Activated naive CD8-positive, alpha-beta T cell treated with anti-CD3 and anti-CD28 coated beads, Interleukin-2, amount 10 ng/mL, durations not matched to agents 7 days and 5 days (primary cell): ENCODE results near the gene KIAA0232. TPM values are rescaled to one million over a fixed set of nuclear protein-coding genes. Genes with fewer than 3 reads are reported as not detected.

ENCODE experiments used
- ATAC-seq: fragments of 150-1000 bp; cut with Tn5 transposase; one replicate; pipeline ENCODE4 v1.10.0; 2021; ENCODE audit warnings: low read depth, moderate library complexity
- POLR2A ChIA-PET: fragments of 350-600 bp; sonication (Branson Sonifier 250); formaldehyde crosslinking; loops from one replicate; lab custom pipeline; 2021; ENCODE audit warnings: antibody characterized with exemption; lab: Charles Lee
- DNase-seq: peaks from one replicate; pipeline ENCODE4 v3.0.0; 2021
- H3K27ac Mint-ChIP-seq: one replicate; pipeline ENCODE4 v1.8.0; 2022; ENCODE audit warnings: mild to moderate bottlenecking, mixed read lengths
- H3K27me3 Mint-ChIP-seq: one replicate; pipeline ENCODE4 v1.8.0; 2022; ENCODE audit warnings: mild to moderate bottlenecking, moderate library complexity, mixed read lengths
- H3K36me3 Mint-ChIP-seq: one replicate; pipeline ENCODE4 v1.8.0; 2021; ENCODE audit warnings: mild to moderate bottlenecking, mixed read lengths
- H3K4me1 Mint-ChIP-seq: one replicate; pipeline ENCODE4 v1.8.0; 2021; ENCODE audit warnings: mixed read lengths
- H3K4me3 Mint-ChIP-seq: one replicate; pipeline ENCODE4 v1.8.0; 2022; ENCODE audit warnings: mild to moderate bottlenecking, moderate library complexity, mixed read lengths
- H3K9me3 Mint-ChIP-seq: one replicate; pipeline ENCODE4 v1.8.0; 2021; ENCODE audit warnings: mixed read lengths
- total RNA-seq, 2 experiments: library from RNA; stranded (reverse); gene quantifications; one replicate each; pipeline ENCODE4 v1.2.3, GENCODE V29; 2021

KIAA0232 gene
- total RNA-seq, 2 experiments from 2014 or later, result 21.5 to 23.9 TPM

- no peak for DNase-seq
- Mint-ChIP-seq H3K36me3 (no peaks in the 10 kb centered on the region), H3K27me3 (no peaks in the 10 kb centered on the region), H3K4me1 (peaks cover 31% of the 10 kb centered on the region), H3K4me3 (no peak overlapping the region), H3K27ac (no peak overlapping the region), H3K9me3 (no peaks in the 10 kb centered on the region)
- no peak for ATAC-seq
- POLR2A ChIA-PET, result interaction anchor here (0.9 to 1.4 kb wide), 2 partner anchors 10 to 295 kb away, joined by 3 to 4 read pairs; partner anchors contain the start of genes GRPEL1 and KIAA0232
Observed at GRCh38 chr4:6772223-6772928, 10.2 kb upstream of the KIAA0232 start.

- POLR2A ChIA-PET, result no interaction called here
- Mint-ChIP-seq H3K9me3 (no peaks in the 10 kb centered on the region), H3K36me3 (no peaks in the 10 kb centered on the region), H3K4me1 (peaks cover 38% of the 10 kb centered on the region), H3K4me3 (no peak overlapping the region), H3K27me3 (no peaks in the 10 kb centered on the region), H3K27ac (no peak overlapping the region)
- ATAC-seq, result no peak
- no peak for DNase-seq
Observed at GRCh38 chr4:6773106-6773505, 9.4 kb upstream of the KIAA0232 start.

- no peak for ATAC-seq
- no peak overlapping the region for H3K27ac Mint-ChIP-seq
- H3K9me3 Mint-ChIP-seq, result no peaks in the 10 kb centered on the region
- no peak for DNase-seq
- no peaks in the 10 kb centered on the region for H3K36me3 Mint-ChIP-seq
- peaks cover 41% of the 10 kb centered on the region for H3K4me1 Mint-ChIP-seq
- no peak overlapping the region for H3K4me3 Mint-ChIP-seq
- POLR2A ChIA-PET, result no interaction called here
- H3K27me3 Mint-ChIP-seq, result no peaks in the 10 kb centered on the region
Observed at GRCh38 chr4:6773616-6774540, 8.6 kb upstream of the KIAA0232 start.

GRCh38 chr4:6775746-6776145, 6.8 kb upstream of the KIAA0232 start:
- ATAC-seq (no peak), DNase-seq (no peak)
- Mint-ChIP-seq H3K9me3 (no peaks in the 10 kb centered on the region), H3K27ac (peak overlapping the region; percentile 62), H3K27me3 (no peaks in the 10 kb centered on the region), H3K36me3 (no peaks in the 10 kb centered on the region), H3K4me3 (no peak overlapping the region), H3K4me1 (peaks cover 45% of the 10 kb centered on the region)
- POLR2A ChIA-PET, result no interaction called here

DNA sequence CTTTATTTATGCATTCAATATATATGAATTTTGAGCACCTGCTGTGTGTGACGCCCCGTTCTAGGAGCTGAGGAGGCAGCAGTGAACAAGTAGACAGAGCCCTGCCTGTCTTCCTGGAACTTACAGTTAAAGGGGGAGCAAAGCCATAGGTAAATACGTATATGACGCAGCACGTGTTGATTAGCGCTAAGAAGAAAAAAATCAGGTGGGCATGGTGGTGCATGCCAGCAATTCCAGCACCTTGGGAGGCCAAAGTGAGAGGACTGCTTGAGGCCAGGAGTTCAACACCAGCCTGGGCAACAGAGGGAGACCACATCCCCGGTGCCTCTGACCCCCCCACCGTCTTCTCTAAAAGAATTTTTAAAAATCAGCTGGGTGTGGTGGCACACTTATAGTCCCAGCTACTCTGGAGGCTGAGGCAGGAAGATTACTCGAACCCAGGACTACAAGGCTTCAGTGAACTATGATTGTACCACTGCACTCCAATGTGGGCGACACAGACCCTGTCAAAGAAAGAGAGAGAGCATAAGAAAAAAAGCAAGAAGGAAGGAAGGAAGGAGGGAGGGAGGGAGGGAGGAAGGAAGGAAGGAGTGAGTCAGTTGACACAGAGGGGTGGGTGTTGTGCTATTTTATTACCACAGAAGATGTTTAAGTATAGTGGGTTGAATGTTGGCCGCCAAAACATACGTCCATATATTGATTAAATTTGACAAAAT, 5.4 kb upstream of the KIAA0232 start:
- POLR2A ChIA-PET, result interaction anchor here (0.5 to 1.2 kb wide), 4 partner anchors 70 to 126 kb away, joined by 3 to 4 read pairs (median 3); no protein-coding TSS in a partner anchor
- DNase-seq (no peak), ATAC-seq (peak; percentile 20)
- Mint-ChIP-seq H3K27ac (peak overlapping the region; percentile 97), H3K9me3 (no peaks in the 10 kb centered on the region), H3K4me1 (peaks cover 56% of the 10 kb centered on the region), H3K4me3 (peak overlapping the region; percentile 76), H3K27me3 (no peaks in the 10 kb centered on the region), H3K36me3 (no peaks in the 10 kb centered on the region)

- peak overlapping the region; percentile 76 for H3K4me3 Mint-ChIP-seq
- ATAC-seq (peak; percentile 9), DNase-seq (peak; percentile 42)
- peak overlapping the region; percentile 97 for H3K27ac Mint-ChIP-seq
- POLR2A ChIA-PET, result interaction anchor here (0.5 to 1.2 kb wide), 4 partner anchors 104 to 126 kb away, joined by 3 to 4 read pairs (median 3); a partner anchor contains a TSS
- no peaks in the 10 kb centered on the region for H3K9me3 Mint-ChIP-seq
- no peaks in the 10 kb centered on the region for H3K27me3 Mint-ChIP-seq
- peaks cover 56% of the 10 kb centered on the region for H3K4me1 Mint-ChIP-seq
- H3K36me3 Mint-ChIP-seq, result no peaks in the 10 kb centered on the region
Observed at GRCh38 chr4:6777636-6778281, 4.8 kb upstream of the KIAA0232 start.

DNA sequence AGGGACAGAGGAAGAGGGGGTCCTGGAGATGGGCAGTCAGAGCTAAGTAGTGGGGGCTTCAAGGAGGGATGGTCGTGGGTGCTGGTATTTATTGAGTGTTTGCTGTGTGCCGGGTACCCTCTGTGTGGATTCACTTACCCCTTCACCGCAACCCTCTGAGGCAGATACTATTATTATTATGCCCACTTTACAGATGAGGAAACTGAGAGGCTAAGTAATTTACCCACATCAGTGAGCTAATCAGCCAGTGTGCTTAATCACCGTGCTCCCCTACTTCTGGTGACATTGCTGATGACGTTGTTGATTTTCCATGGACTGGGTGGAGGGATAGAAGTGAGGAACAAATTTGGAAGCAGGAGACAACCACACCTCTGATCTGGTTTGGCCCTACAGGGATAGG, 4.1 kb upstream of the KIAA0232 start:
- no peak for DNase-seq
- H3K4me1 Mint-ChIP-seq, result peaks cover 56% of the 10 kb centered on the region
- H3K9me3 Mint-ChIP-seq, result no peaks in the 10 kb centered on the region
- H3K27ac Mint-ChIP-seq, result peak overlapping the region; percentile 97
- H3K4me3 Mint-ChIP-seq, result peak overlapping the region; percentile 76
- no peak for ATAC-seq
- no peaks in the 10 kb centered on the region for H3K36me3 Mint-ChIP-seq
- POLR2A ChIA-PET, result interaction anchor here (0.8 to 1.1 kb wide), 2 partner anchors 105 to 114 kb away, joined by 3 read pairs; a partner anchor contains a TSS
- no peaks in the 10 kb centered on the region for H3K27me3 Mint-ChIP-seq

DNA sequence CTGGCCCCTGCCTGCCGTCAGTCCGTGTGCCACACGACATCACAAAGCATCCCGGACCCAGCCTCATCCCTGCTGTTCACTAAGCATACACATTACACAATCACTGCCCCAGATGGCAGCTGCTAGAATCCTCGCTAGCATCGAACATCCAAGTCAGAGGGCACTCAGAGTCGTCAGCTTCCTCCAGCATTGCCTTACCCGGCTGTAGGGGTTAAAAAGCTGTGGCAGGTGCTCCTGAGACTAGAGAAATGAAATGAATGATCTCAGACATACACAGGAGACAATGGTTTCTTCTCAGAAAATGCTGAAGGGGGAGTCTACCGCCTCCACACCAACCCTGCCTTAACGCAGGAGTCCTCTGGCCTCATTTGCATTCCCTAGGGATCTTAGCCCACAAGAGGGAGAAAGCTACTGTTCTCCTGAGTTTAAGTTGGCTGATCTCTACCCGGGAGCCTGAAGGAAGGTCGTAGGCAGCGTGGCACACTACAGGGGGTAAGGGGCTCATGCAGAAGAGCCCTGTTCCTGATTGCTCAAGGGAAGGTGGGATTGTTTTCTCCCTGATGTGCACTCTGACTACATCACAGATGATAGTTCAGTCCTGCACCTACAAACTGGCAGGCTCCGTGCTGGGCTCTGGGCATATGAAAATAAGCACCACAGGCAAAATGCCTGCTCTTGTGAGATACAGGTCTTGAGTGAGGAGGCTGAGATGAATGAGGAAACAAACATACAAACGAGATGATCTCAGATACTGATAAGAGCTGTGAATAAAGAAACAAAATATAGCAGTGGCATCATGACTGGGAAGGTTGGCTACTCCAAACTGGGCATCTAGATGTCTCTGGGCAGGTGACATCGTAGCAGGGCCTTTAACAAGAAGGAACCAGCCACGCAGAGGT, 2.6 kb upstream of the KIAA0232 start:
- Mint-ChIP-seq H3K27ac (peak overlapping the region; percentile 63), H3K27me3 (no peaks in the 10 kb centered on the region), H3K4me3 (no peak overlapping the region), H3K9me3 (no peaks in the 10 kb centered on the region), H3K4me1 (peaks cover 61% of the 10 kb centered on the region), H3K36me3 (peaks cover 1% of the 10 kb centered on the region)
- no peak for ATAC-seq
- POLR2A ChIA-PET, result interaction anchor here (2.7 kb wide), 1 partner anchor 129 kb away, joined by 9 read pairs; the partner anchor contains the start of gene TBC1D14
- no peak for DNase-seq

- ATAC-seq (no peak), DNase-seq (no peak)
- H3K27ac Mint-ChIP-seq, result peak overlapping the region; percentile 74
- peaks cover 66% of the 10 kb centered on the region for H3K4me1 Mint-ChIP-seq
- peaks cover 1% of the 10 kb centered on the region for H3K36me3 Mint-ChIP-seq
- H3K9me3 Mint-ChIP-seq, result no peaks in the 10 kb centered on the region
- H3K27me3 Mint-ChIP-seq, result no peaks in the 10 kb centered on the region
- peak overlapping the region; percentile 61 for H3K4me3 Mint-ChIP-seq
- POLR2A ChIA-PET, result interaction anchor here (0.9 to 2.7 kb wide), 6 partner anchors 9 to 128 kb away, joined by 3 to 9 read pairs (median 4); partner anchors contain the start of genes BLOC1S4 and TBC1D14
Observed at GRCh38 chr4:6781113-6781512, 1.4 kb upstream of the KIAA0232 start.

DNA sequence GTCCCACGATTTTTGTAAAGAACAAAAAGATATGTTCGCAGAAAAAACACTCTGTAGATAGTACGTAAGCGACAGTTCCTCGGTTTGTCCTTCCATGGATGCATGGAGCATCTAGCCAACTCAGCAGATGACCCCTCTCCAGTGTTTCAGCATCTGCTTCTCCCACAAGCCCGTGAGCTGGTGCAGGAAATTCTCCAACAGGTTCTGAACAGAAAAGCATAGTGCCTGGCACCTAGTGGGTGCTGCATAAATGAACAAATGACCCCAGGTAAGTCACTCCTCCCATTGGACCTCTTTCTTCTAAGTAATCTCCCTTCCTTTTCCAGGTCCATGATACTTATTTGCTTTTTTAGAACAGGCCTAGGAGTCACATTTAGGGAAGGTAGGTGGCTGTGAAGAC, 966 bp upstream of the KIAA0232 start:
- no peak for ATAC-seq
- peak overlapping the region; percentile 61 for H3K4me3 Mint-ChIP-seq
- H3K4me1 Mint-ChIP-seq, result peaks cover 66% of the 10 kb centered on the region
- H3K27ac Mint-ChIP-seq, result peak overlapping the region; percentile 74
- peaks cover 1% of the 10 kb centered on the region for H3K36me3 Mint-ChIP-seq
- no peaks in the 10 kb centered on the region for H3K27me3 Mint-ChIP-seq
- DNase-seq, result no peak
- no peaks in the 10 kb centered on the region for H3K9me3 Mint-ChIP-seq
- POLR2A ChIA-PET, result interaction anchor here (1.0 to 2.9 kb wide), 7 partner anchors 10 to 128 kb away, joined by 3 to 16 read pairs (median 6); partner anchors contain the start of genes BLOC1S4 and TBC1D14

- DNase-seq, result no peak
- Mint-ChIP-seq H3K27me3 (no peaks in the 10 kb centered on the region), H3K27ac (no peak overlapping the region), H3K4me3 (no peak overlapping the region), H3K9me3 (no peaks in the 10 kb centered on the region), H3K36me3 (peaks cover 8% of the 10 kb centered on the region), H3K4me1 (peaks cover 62% of the 10 kb centered on the region)
- no peak for ATAC-seq
- POLR2A ChIA-PET, result interaction anchor here (0.9 to 2.9 kb wide), 7 partner anchors 11 to 108 kb away, joined by 3 to 16 read pairs (median 4); partner anchors contain the start of gene BLOC1S4
Observed at GRCh38 chr4:6782846-6783110, 251 bp downstream of the KIAA0232 start.
